GM08714 (cell line): ENCODE measurements around the gene CCR7.

ENCODE experiments used
- H3K4me3 ChIP-seq: fragments of 200-500 bp; sonication (Bioruptor generic); 2 replicates; pipeline ENCODE4 v1.5.1; 2014; ENCODE audit warnings: mild to moderate bottlenecking, low read length, inconsistent platforms
- ZNF274 ChIP-seq: IDR thresholded peaks from 2 replicates; pipeline ENCODE4 v1.6.1; 2012; ENCODE audit warnings: mild to moderate bottlenecking, low read depth, low read length

The CCR7 gene

GRCh38 chr17:40564883-40565768, at the start of gene CCR7:
Gene CCR7 (minus strand): TSS chr17:40565472. CDS start chr17:40565409, 63 bp downstream.
- peak within 1 kb of the TSS; percentile 72 for H3K4me3 ChIP-seq
- no peak for TF ChIP-seq ZNF274

- no peak overlapping the region; the same call in 1 of the 2 replicates for H3K4me3 ChIP-seq
- no peak for TF ChIP-seq ZNF274
Observed at GRCh38 chr17:40614431-40615067, 49.3 kb upstream of the CCR7 start.

- H3K4me3 ChIP-seq, result no peak overlapping the region
- no peak for TF ChIP-seq ZNF274
Observed at GRCh38 chr17:40613467-40614154, 48.3 kb upstream of the CCR7 start.

- no peak overlapping the region for H3K4me3 ChIP-seq
Observed at GRCh38 chr17:40612599-40613244, 47.5 kb upstream of the CCR7 start.

GRCh38 chr17:40611840-40612474, 46.7 kb upstream of the CCR7 start:
- TF ChIP-seq ZNF274, result no peak
- H3K4me3 ChIP-seq, result no peak overlapping the region

More at GRCh38 chr17:40612599-40613244, 47.5 kb upstream of the CCR7 start:
- no peak for TF ChIP-seq ZNF274

GRCh38 chr17:40610359-40610758, 45.1 kb upstream of the CCR7 start:
- no peak overlapping the region for H3K4me3 ChIP-seq
- TF ChIP-seq ZNF274, result no peak

GRCh38 chr17:40608061-40608581, 42.8 kb upstream of the CCR7 start:
- no peak overlapping the region for H3K4me3 ChIP-seq
- TF ChIP-seq ZNF274, result no peak

GRCh38 chr17:40607641-40608040, 42.4 kb upstream of the CCR7 start:
- no peak overlapping the region for H3K4me3 ChIP-seq
- no peak for TF ChIP-seq ZNF274

- no peak for TF ChIP-seq ZNF274
Observed at GRCh38 chr17:40606548-40607353, 41.5 kb upstream of the CCR7 start.

GRCh38 chr17:40605306-40605705, 40.0 kb upstream of the CCR7 start:
- TF ChIP-seq ZNF274, result no peak
- no peak overlapping the region for H3K4me3 ChIP-seq

More at GRCh38 chr17:40606548-40607353, 41.5 kb upstream of the CCR7 start:
- H3K4me3 ChIP-seq, result no peak overlapping the region

- TF ChIP-seq ZNF274, result no peak
- no peak overlapping the region for H3K4me3 ChIP-seq
Observed at GRCh38 chr17:40604327-40605080, 39.2 kb upstream of the CCR7 start.
